Activated CD4-positive, alpha-beta T cell treated with anti-CD3 and anti-CD28 coated beads for 4 hours (primary cell): ENCODE measurements around the gene BPIFB2.
"Not testable (repeated sequence)": the region's sequence is repeated elsewhere in the genome, so short reads cannot be mapped to it uniquely, and the experiment has no call there.

Experiments used
- DNase-seq, 2 donors: peaks; one replicate each; pipeline ENCODE4 v3.0.0-alpha.2; 2020

BPIFB2 gene

GRCh38 chr20:33007376-33008335, at the start of gene BPIFB2:
BPIFB2 (plus strand) TSS chr20:33007704; CDS start chr20:33008575, 871 bp downstream.
- no peak for DNase-seq

GRCh38 chr20:32958574-32958973, 48.9 kb upstream of the BPIFB2 start:
- no peak for DNase-seq

- no peak for DNase-seq
Observed at GRCh38 chr20:32959351-32960221, 47.9 kb upstream of the BPIFB2 start.

GRCh38 chr20:32960222-32960518, 47.3 kb upstream of the BPIFB2 start:
- no peak for DNase-seq

GRCh38 chr20:32960849-32961731, 46.4 kb upstream of the BPIFB2 start:
- no peak for DNase-seq

GRCh38 chr20:32962053-32962452, 45.5 kb upstream of the BPIFB2 start:
- no peak for DNase-seq

- not testable (repeated sequence) for DNase-seq
Observed at GRCh38 chr20:32962646-32963045, 44.9 kb upstream of the BPIFB2 start.

- no peak for DNase-seq
Observed at GRCh38 chr20:32963176-32963575, 44.3 kb upstream of the BPIFB2 start.

GRCh38 chr20:32964575-32964974, 42.9 kb upstream of the BPIFB2 start:
- DNase-seq: no peak

GRCh38 chr20:32965115-32965514, 42.4 kb upstream of the BPIFB2 start:
- DNase-seq: no peak

- peak; percentile 42 for DNase-seq
Observed at GRCh38 chr20:32965581-32966373, 41.7 kb upstream of the BPIFB2 start.

GRCh38 chr20:32966382-32966781, 41.1 kb upstream of the BPIFB2 start:
- no peak for DNase-seq

- peak in 1 of 2 donors; percentile 24 for DNase-seq
Observed at GRCh38 chr20:32966881-32967781, 40.4 kb upstream of the BPIFB2 start.

GRCh38 chr20:32967961-32968457, 39.5 kb upstream of the BPIFB2 start:
- DNase-seq: peak; percentile 55 to 59

GRCh38 chr20:32968478-32969241, 38.8 kb upstream of the BPIFB2 start:
- DNase-seq: peak; percentile 45

- DNase-seq: no peak
Observed at GRCh38 chr20:32969356-32970114, 38.0 kb upstream of the BPIFB2 start.

GRCh38 chr20:32970115-32970972, 37.2 kb upstream of the BPIFB2 start:
- DNase-seq: no peak

- DNase-seq: no peak
Observed at GRCh38 chr20:32970973-32971300, 36.6 kb upstream of the BPIFB2 start.
